Measurements from ENCODE around the gene TLN1.

TLN1 gene

GRCh38 chr9:35684921-35685320, 47.1 kb downstream of the TLN1 start:
- no peaks in the 10 kb centered on the region for H3K79me2 ChIP-seq
- H3K4me2 ChIP-seq (ENCODE audit: low read length), result no peak overlapping the region
- TF ChIP-seq CTCF (IDR thresholded peaks at IDR 0.05), result no peak
- H3K27ac ChIP-seq, result no peak overlapping the region
- no peaks in the 10 kb centered on the region for H3K27me3 ChIP-seq (ENCODE audit: control insufficient read depth, insufficient read depth, low read length)
- H2AFZ ChIP-seq, result no peak overlapping the region
- H3K36me3 ChIP-seq (ENCODE audit: control insufficient read depth, insufficient read depth, low read length), result no peaks in the 10 kb centered on the region
- H3K4me1 ChIP-seq, result peaks cover 8% of the 10 kb centered on the region
- no peak overlapping the region for H3K4me3 ChIP-seq (ENCODE audit: low read depth, low read length)
- H3K9ac ChIP-seq, result no peak overlapping the region
- no peaks in the 10 kb centered on the region for H3K9me3 ChIP-seq (ENCODE audit: control insufficient read depth, low read length)

GRCh38 chr9:35683323-35683722, 48.7 kb downstream of the TLN1 start:
- Histone ChIP-seq H2AFZ (no peak overlapping the region), H3K79me2 (no peaks in the 10 kb centered on the region), H3K4me1 (peaks cover 8% of the 10 kb centered on the region), H3K9ac (no peak overlapping the region), H3K27ac (no peak overlapping the region), H3K36me3 (ENCODE audit: control insufficient read depth, insufficient read depth, low read length) (no peaks in the 10 kb centered on the region), H3K9me3 (ENCODE audit: control insufficient read depth, low read length) (no peaks in the 10 kb centered on the region), H3K4me3 (ENCODE audit: low read depth, low read length) (no peak overlapping the region), H3K4me2 (ENCODE audit: low read length) (no peak overlapping the region), H3K27me3 (ENCODE audit: control insufficient read depth, insufficient read depth, low read length) (no peaks in the 10 kb centered on the region)
- no peak for TF ChIP-seq CTCF (IDR thresholded peaks at IDR 0.05)

- Histone ChIP-seq H3K79me2 (no peaks in the 10 kb centered on the region), H3K4me1 (peaks cover 8% of the 10 kb centered on the region), H3K27me3 (ENCODE audit: control insufficient read depth, insufficient read depth, low read length) (no peaks in the 10 kb centered on the region), H3K9ac (no peak overlapping the region), H3K4me3 (ENCODE audit: low read depth, low read length) (no peak overlapping the region), H3K27ac (no peak overlapping the region), H2AFZ (no peak overlapping the region), H3K36me3 (ENCODE audit: control insufficient read depth, insufficient read depth, low read length) (no peaks in the 10 kb centered on the region), H3K9me3 (ENCODE audit: control insufficient read depth, low read length) (no peaks in the 10 kb centered on the region), H3K4me2 (ENCODE audit: low read length) (no peak overlapping the region)
- TF ChIP-seq CTCF (IDR thresholded peaks at IDR 0.05), result no peak
Observed at GRCh38 chr9:35682520-35683315, 49.3 kb downstream of the TLN1 start.

GRCh38 chr9:35682051-35682450, 49.9 kb downstream of the TLN1 start:
- Histone ChIP-seq H3K4me3 (ENCODE audit: low read depth, low read length) (no peak overlapping the region), H3K9me3 (ENCODE audit: control insufficient read depth, low read length) (no peaks in the 10 kb centered on the region), H3K4me2 (ENCODE audit: low read length) (no peak overlapping the region), H2AFZ (no peak overlapping the region), H3K36me3 (ENCODE audit: control insufficient read depth, insufficient read depth, low read length) (no peaks in the 10 kb centered on the region), H3K27me3 (ENCODE audit: control insufficient read depth, insufficient read depth, low read length) (no peaks in the 10 kb centered on the region), H3K4me1 (peaks cover 5% of the 10 kb centered on the region), H3K9ac (no peak overlapping the region), H3K79me2 (no peaks in the 10 kb centered on the region), H3K27ac (no peak overlapping the region)
- TF ChIP-seq CTCF (IDR thresholded peaks at IDR 0.05), result no peak
